Measurements from ENCODE around the gene PAPPA.

DNA sequence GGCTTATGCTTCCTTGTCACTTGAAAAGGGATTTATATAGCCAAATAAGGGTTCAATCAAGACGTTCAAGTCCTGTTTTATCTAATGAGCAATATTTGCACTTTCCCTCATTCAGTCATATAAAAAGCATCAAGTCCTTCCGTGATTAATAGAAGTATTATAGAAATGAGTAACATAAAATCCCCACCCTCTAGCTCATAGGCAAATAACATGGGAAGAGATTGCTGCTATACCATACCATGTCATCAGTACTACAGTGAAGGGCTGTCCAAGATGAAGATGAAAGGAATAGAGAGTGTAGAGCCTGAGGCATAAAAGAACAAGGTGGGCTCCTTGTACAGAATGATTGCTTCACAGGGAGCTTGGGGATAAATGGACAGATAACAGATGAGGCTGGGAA is 20.4 kb upstream of the PAPPA start:
- TF ChIP-seq, protein P1, sequence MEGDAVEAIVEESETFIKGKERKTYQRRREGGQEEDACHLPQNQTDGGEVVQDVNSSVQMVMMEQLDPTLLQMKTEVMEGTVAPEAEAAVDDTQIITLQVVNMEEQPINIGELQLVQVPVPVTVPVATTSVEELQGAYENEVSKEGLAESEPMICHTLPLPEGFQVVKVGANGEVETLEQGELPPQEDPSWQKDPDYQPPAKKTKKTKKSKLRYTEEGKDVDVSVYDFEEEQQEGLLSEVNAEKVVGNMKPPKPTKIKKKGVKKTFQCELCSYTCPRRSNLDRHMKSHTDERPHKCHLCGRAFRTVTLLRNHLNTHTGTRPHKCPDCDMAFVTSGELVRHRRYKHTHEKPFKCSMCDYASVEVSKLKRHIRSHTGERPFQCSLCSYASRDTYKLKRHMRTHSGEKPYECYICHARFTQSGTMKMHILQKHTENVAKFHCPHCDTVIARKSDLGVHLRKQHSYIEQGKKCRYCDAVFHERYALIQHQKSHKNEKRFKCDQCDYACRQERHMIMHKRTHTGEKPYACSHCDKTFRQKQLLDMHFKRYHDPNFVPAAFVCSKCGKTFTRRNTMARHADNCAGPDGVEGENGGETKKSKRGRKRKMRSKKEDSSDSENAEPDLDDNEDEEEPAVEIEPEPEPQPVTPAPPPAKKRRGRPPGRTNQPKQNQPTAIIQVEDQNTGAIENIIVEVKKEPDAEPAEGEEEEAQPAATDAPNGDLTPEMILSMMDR (conservative IDR thresholded peaks at IDR 0.05 in 1 of 2, IDR thresholded peaks at IDR 0.05 in 1 of 2; ENCODE audit: extremely low read depth in 1 of 2, insufficient read depth in 1 of 2, low read depth in 1 of 2, low read length in 2 of 2) = no peak
- no peak for TF ChIP-seq EZH2 (IDR thresholded peaks at IDR 0.05; ENCODE audit: borderline replicate concordance, low read length)

Measured in mammary epithelial cell (primary cell).